Fibroblast of pulmonary artery (primary cell): Measurements from ENCODE around the gene SMO.
"Not testable (repeated sequence)": the region's sequence is repeated elsewhere in the genome, so short reads cannot be mapped to it uniquely, and the experiment has no call there.

Source experiments
- DNase-seq: peaks from one replicate; pipeline ENCODE4 v3.0.0-alpha.2; 2010; ENCODE audit warnings: low read depth
- H3K4me3 ChIP-seq: replicated peaks from 2 replicates; pipeline ENCODE4 v1.5.1; 2011; ENCODE audit warnings: low read depth, mild to moderate bottlenecking, control low read depth, low read length, moderate library complexity
- CTCF ChIP-seq: IDR thresholded peaks from 2 replicates; pipeline ENCODE4 v1.5.1; 2011; ENCODE audit warnings: mild to moderate bottlenecking, control low read depth, low read length, inconsistent platforms; ENCODE audit errors: missing control alignments

SMO gene

GRCh38 chr7:129209067-129209926, 20.9 kb downstream of the SMO start:
- no peak overlapping the region for H3K4me3 ChIP-seq
- no peak for TF ChIP-seq CTCF
- no peak for DNase-seq

GRCh38 chr7:129210256-129210988, 22.0 kb downstream of the SMO start:
- DNase-seq = peak; percentile 64
- no peak overlapping the region for H3K4me3 ChIP-seq
- peak; percentile 80 for TF ChIP-seq CTCF

- no peak for TF ChIP-seq CTCF
- no peak overlapping the region for H3K4me3 ChIP-seq
- DNase-seq = no peak
These were observed 22.5 kb downstream of the SMO start for GRCh38 chr7:129210989-129211312.

- DNase-seq = no peak
- TF ChIP-seq CTCF = no peak
These were observed 23.7 kb downstream of the SMO start for GRCh38 chr7:129212126-129212525.

GRCh38 chr7:129212596-129212995, 24.2 kb downstream of the SMO start:
- no peak overlapping the region for H3K4me3 ChIP-seq
- no peak for TF ChIP-seq CTCF
- no peak for DNase-seq

More at GRCh38 chr7:129212126-129212525, 23.7 kb downstream of the SMO start:
- no peak overlapping the region for H3K4me3 ChIP-seq

- no peak overlapping the region for H3K4me3 ChIP-seq
- DNase-seq = no peak
- no peak for TF ChIP-seq CTCF
These were observed 25.4 kb downstream of the SMO start for GRCh38 chr7:129213828-129214227.

- H3K4me3 ChIP-seq, DNase-seq: not testable (repeated sequence)
These were observed 27.3 kb downstream of the SMO start for GRCh38 chr7:129215691-129216090.

- DNase-seq, H3K4me3 ChIP-seq: not testable (repeated sequence)
These were observed 27.8 kb downstream of the SMO start for GRCh38 chr7:129216101-129216715.

GRCh38 chr7:129216821-129217416, 28.5 kb downstream of the SMO start:
- not testable (repeated sequence) for H3K4me3 ChIP-seq, DNase-seq
